GM12878 (cell line): ENCODE measurements around the gene BHLHA15. TPM values are rescaled to one million over a fixed set of nuclear protein-coding genes. Genes with fewer than 3 reads are reported as not detected.

Experiments
- ATF3 ChIP-seq: IDR thresholded peaks from 2 replicates; pipeline ENCODE4 v1.6.1; 2011; ENCODE audit warnings: low read depth, mild to moderate bottlenecking, low read length, moderate library complexity, borderline replicate concordance; ENCODE audit errors: extremely low read depth
- CREB1 ChIP-seq: IDR thresholded peaks from 2 replicates; pipeline ENCODE4 v1.6.1; 2012; ENCODE audit warnings: low read depth, mild to moderate bottlenecking, inconsistent platforms
- CTCF ChIP-seq, 3 experiments: IDR thresholded peaks in 2 of 3; conservative IDR thresholded peaks in 1 of 3; 2 replicates each; pipeline ENCODE4 v1.5.1; 2011; ENCODE audit warnings: low read depth in 3 of 3, low read length in 3 of 3, mild to moderate bottlenecking in 3 of 3, control low read depth in 2 of 3, moderate library complexity in 2 of 3, inconsistent platforms in 1 of 3, mixed read lengths in 1 of 3; ENCODE audit not compliant: control insufficient read depth in 2 of 3, insufficient read depth in 1 of 3; ENCODE audit errors: extremely low read depth in 1 of 3
- E4F1 ChIP-seq: fragments of 450-650 bp; IDR thresholded peaks from 2 replicates; pipeline ENCODE4 v1.6.1; 2018; ENCODE audit warnings: borderline replicate concordance, mild to moderate bottlenecking; ENCODE audit not compliant: partially characterized antibody
- ESRRA ChIP-seq: IDR thresholded peaks from 2 replicates; pipeline ENCODE4 v1.6.1; 2012; ENCODE audit warnings: mild to moderate bottlenecking, low read length, improper control_type of control experiment
- ETV6 ChIP-seq, 2 experiments: fragments of 450-650 bp in 1 of 2; IDR thresholded peaks in 1 of 2; conservative IDR thresholded peaks in 1 of 2; 2 replicates each; pipeline ENCODE4 v1.6.1; 2014; ENCODE audit warnings: antibody characterized with exemption in 1 of 2, borderline replicate concordance in 1 of 2, low read depth in 1 of 2, mild to moderate bottlenecking in 1 of 2, moderate library complexity in 1 of 2
- HSF1 ChIP-seq: fragments of 150-350 bp; IDR thresholded peaks from 2 replicates; pipeline ENCODE4 v1.6.1; 2014; ENCODE audit warnings: mild to moderate bottlenecking, low read depth, low read length
- IKZF1 ChIP-seq: fragments of 450-650 bp; conservative IDR thresholded peaks from 2 replicates; pipeline ENCODE4 v1.6.1; 2017; ENCODE audit warnings: antibody characterized with exemption, mild to moderate bottlenecking
- IRF3 ChIP-seq: fragments of 450-650 bp; IDR thresholded peaks from 2 replicates; pipeline ENCODE4 v1.6.1; 2014; ENCODE audit warnings: mild to moderate bottlenecking
- KAT2A ChIP-seq: conservative IDR thresholded peaks from 2 replicates; pipeline ENCODE4 v1.6.1; 2011; ENCODE audit warnings: low read depth, low read length; ENCODE audit not compliant: control insufficient read depth
- MTA2 ChIP-seq: fragments of 450-650 bp; IDR thresholded peaks from 2 replicates; pipeline ENCODE4 v1.6.1; 2016; ENCODE audit warnings: low read depth, mild to moderate bottlenecking, moderate library complexity
- PAX8 ChIP-seq: fragments of 450-650 bp; IDR thresholded peaks from 2 replicates; pipeline ENCODE4 v1.6.1; 2017; ENCODE audit warnings: mild to moderate bottlenecking, moderate library complexity
- POLR2A ChIP-seq: IDR thresholded peaks from 2 replicates; pipeline ENCODE4 v1.6.1; 2011; ENCODE audit warnings: low read depth, mild to moderate bottlenecking, low read length
- RUNX3 ChIP-seq: IDR thresholded peaks from 2 replicates; pipeline ENCODE4 v1.6.1; 2012; ENCODE audit warnings: low read length, inconsistent platforms
- SMAD1 ChIP-seq: fragments of 450-650 bp; IDR thresholded peaks from 2 replicates; pipeline ENCODE4 v1.6.1; 2018; ENCODE audit warnings: mild to moderate bottlenecking, low read depth; ENCODE audit not compliant: partially characterized antibody
- SUZ12 ChIP-seq: fragments of 200-600 bp; sonication (generic); IDR thresholded peaks from one replicate; pipeline ENCODE4 v1.6.1; 2018; ENCODE audit warnings: antibody characterized with exemption, mild to moderate bottlenecking; ENCODE audit not compliant: unreplicated experiment
- TCF3 ChIP-seq: IDR thresholded peaks from 2 replicates; pipeline ENCODE4 v1.6.1; 2012; ENCODE audit warnings: low read depth, mild to moderate bottlenecking, low read length, borderline replicate concordance; ENCODE audit not compliant: insufficient read depth
- USF2 ChIP-seq: IDR thresholded peaks from 2 replicates; pipeline ENCODE4 v1.6.1; 2011; ENCODE audit warnings: low read depth, low read length, improper control_type of control experiment, borderline replicate concordance
- polyA plus RNA-seq, 11 experiments: library from polyadenylated mRNA; depleted of rRNA in 4 of 11; unstranded in 6 of 11; stranded (reverse) in 5 of 11; fragments of >200 nt; fragmentation: Nextera tagmentation in 4 of 11; fragmentation: Illumina TruSeq in 1 of 11; extraction: Ambion mirVana in 4 of 11; extraction: Trizol in 1 of 11; gene quantifications; 1 replicate in 1 of 11; 2 replicates in 10 of 11; pipeline versions ENCODE4 v1.2.1 to v1.2.3, GENCODE V29; 2011 to 2016; ENCODE audit warnings: inconsistent platforms in 2 of 11, missing spikeins in 2 of 11, low read depth in 1 of 11
- total RNA-seq, 4 experiments: library from RNA; depleted of rRNA in 3 of 4; stranded (reverse); fragments of >200 nt in 3 of 4; fragmentation: Illumina TruSeq in 1 of 4; extraction: Trizol in 1 of 4; gene quantifications; 2 replicates each; pipeline versions ENCODE4 v1.2.1 to v1.2.3, GENCODE V29; 2013 to 2021

BHLHA15 gene
- total and polyA plus RNA-seq, 10 of the 15 experiments (the other 5 are each of a cell fraction or from before 2014, with no cell fraction given): 0.54 to 4.2 (median 2.5) TPM; not detected in 4

- TF ChIP-seq POLR2A (peak; percentile 86), CREB1 (peak; percentile 93), RUNX3 (peak; percentile 49; the same call in 1 of the 2 replicates), ESRRA (no peak), PAX8 (no peak), USF2 (no peak), E4F1 (peak; percentile 88), HSF1 (no peak), SUZ12 (no peak), SMAD1 (no peak), MTA2 (no peak), TCF3 (peak; percentile 39; the same call in 1 of the 2 replicates), CTCF (IDR thresholded peaks at IDR 0.05 in 2 of 3, conservative IDR thresholded peaks at IDR 0.05 in 1 of 3; ENCODE audit: control insufficient read depth in 2 of 3, extremely low read depth in 1 of 3, insufficient read depth in 1 of 3, low read depth in 3 of 3, low read length in 3 of 3) (no peak), ETV6 (conservative IDR thresholded peaks at IDR 0.05 in 1 of 2, IDR thresholded peaks at IDR 0.05 in 1 of 2; ENCODE audit: borderline replicate concordance in 1 of 2, low read depth in 1 of 2) (no peak), IKZF1 (peak; percentile 71), KAT2A (no peak), ATF3 (no peak), IRF3 (peak; percentile 74)
Measured at GRCh38 chr7:98251601-98252424, 40.6 kb downstream of the BHLHA15 start, which contains the start of gene TECPR1 (continued).
